Heart left ventricle (tissue), 13 donors: Measurements from ENCODE around the gene TOLLIP.

Source experiments
- CTCF ChIP-seq, 12 donors: fragments of 200-600 bp; sonication (generic) in 4 of 12; IDR thresholded peaks; one replicate each; pipeline versions ENCODE4 v1.5.0 to v1.8.0; 2018 to 2022; ENCODE audit warnings: antibody characterized with exemption in 12 of 12, mild to moderate bottlenecking in 5 of 12
- POLR2A ChIP-seq, 2 donors: fragments of 450-650 bp; IDR thresholded peaks; one replicate each; pipeline ENCODE4 v1.6.1; 2017; ENCODE audit warnings: antibody characterized with exemption in 2 of 2, mild to moderate bottlenecking in 2 of 2, moderate library complexity in 2 of 2
- donor health status: ischemic (EF 13 %, LVEDD 7.1; RV severe dilation, severe dysfunction).
- donor health status: DM: no; HTN: yes; CAD: no.
- donor health status: DM: no; HTN: no; CAD: no.
- donor health status: ischemic (EF 25% LVEDD 6.9; RV normal size, moderate dysfunction).
- donor health status: ischemic (EF 25% LVEDD 5.7; RV mildly dilated, moderate dysfunction).
- donor health status: ischemic (EF 35%, LVEDD 5.7; RV mildly dilated, moderate dysfunction).
- donor health status: nonischemic (EF 11% LVEDD 7.7; RV severe dilation, severe dysfunction).
- donor health status: DM: yes; HTN: yes; CAD: no.
- donor health status: PGD.
- donor health status: ischemic (EF 29% LVEDD 5.4; RV normal size, mild dysfunction).
- donor health status: nonischemic (EF 23%, LVEDD 6.1; RV moderate dilation, normal function).

GRCh38 chr11:1259561-1259960 lies 49.9 kb downstream of the TOLLIP start:
- no peak for TF ChIP-seq CTCF (IDR thresholded peaks at IDR 0.05)
- TF ChIP-seq POLR2A (IDR thresholded peaks at IDR 0.05) = no peak
